GM12873 (cell line): Measurements from ENCODE around the gene LRRC15.

ENCODE experiments used
- CTCF ChIP-seq: IDR thresholded peaks from 2 replicates; pipeline ENCODE4 v1.5.1; 2012; ENCODE audit warnings: low read depth, mild to moderate bottlenecking, moderate library complexity, low read length, control low read depth; ENCODE audit not compliant: insufficient read depth; ENCODE audit errors: missing control alignments

The LRRC15 gene

GRCh38 chr3:194360568-194360967 lies 9.0 kb downstream of the LRRC15 start:
- TF ChIP-seq CTCF: no peak

- TF ChIP-seq CTCF: no peak
These were observed 11.9 kb downstream of the LRRC15 start for GRCh38 chr3:194357681-194358080.

- no peak for TF ChIP-seq CTCF
These were observed 14.2 kb downstream of the LRRC15 start for GRCh38 chr3:194355379-194355778.

GRCh38 chr3:194354315-194354714 lies 15.2 kb downstream of the LRRC15 start:
- TF ChIP-seq CTCF: no peak

- TF ChIP-seq CTCF: no peak
These were observed 16.8 kb downstream of the LRRC15 start for GRCh38 chr3:194352667-194353246.

- TF ChIP-seq CTCF: no peak
These were observed 17.5 kb downstream of the LRRC15 start for GRCh38 chr3:194351952-194352536.

- no peak for TF ChIP-seq CTCF
These were observed 18.4 kb downstream of the LRRC15 start, which contains the start of gene CPN2 for GRCh38 chr3:194351080-194351672. CPN2 (minus strand) TSS chr3:194351328; CDS start chr3:194342702, 8,626 bp downstream.
